HFF-Myc (cell line): ENCODE data around the gene BCHE.

Experiments
- DNase-seq: peaks from one replicate; pipeline ENCODE4 v3.0.0-alpha.2; 2011; ENCODE audit warnings: low read depth; ENCODE audit errors: extremely low read depth
- H3K4me3 ChIP-seq: replicated peaks from 2 replicates; pipeline ENCODE4 v1.5.1; 2011; ENCODE audit warnings: low read depth, mild to moderate bottlenecking, control low read depth, low read length
- CTCF ChIP-seq: IDR thresholded peaks from 2 replicates; pipeline ENCODE4 v1.5.1; 2012; ENCODE audit warnings: mild to moderate bottlenecking, low read depth, low read length, control low read depth; ENCODE audit errors: missing control alignments

The BCHE gene

GRCh38 chr3:165837058-165837525, at the start of gene BCHE:
Gene BCHE (minus strand): TSS chr3:165837423. CDS start chr3:165831033, 6,390 bp downstream.
- no peak for TF ChIP-seq CTCF
- H3K4me3 ChIP-seq, result no peak within 1 kb of the TSS
- no peak for DNase-seq

- no peak for DNase-seq
- no peak overlapping the region for H3K4me3 ChIP-seq
- TF ChIP-seq CTCF, result no peak
Observed at GRCh38 chr3:165885558-165886270, 48.5 kb upstream of the BCHE start.

- DNase-seq, result no peak
- TF ChIP-seq CTCF, result no peak
- H3K4me3 ChIP-seq, result no peak overlapping the region
Observed at GRCh38 chr3:165884518-165884917, 47.3 kb upstream of the BCHE start.

- H3K4me3 ChIP-seq, result no peak overlapping the region
- no peak for DNase-seq
- TF ChIP-seq CTCF, result no peak
Observed at GRCh38 chr3:165883863-165884478, 46.7 kb upstream of the BCHE start.

- no peak overlapping the region for H3K4me3 ChIP-seq
- no peak for DNase-seq
- TF ChIP-seq CTCF, result no peak
Observed at GRCh38 chr3:165883117-165883516, 45.9 kb upstream of the BCHE start.

GRCh38 chr3:165875644-165876043, 38.4 kb upstream of the BCHE start:
- TF ChIP-seq CTCF, result no peak
- no peak for DNase-seq
- no peak overlapping the region for H3K4me3 ChIP-seq
